Measurements from ENCODE around the gene CEP70. TPM values are rescaled to one million over a fixed set of nuclear protein-coding genes. Genes with fewer than 3 reads are reported as not detected.

The CEP70 gene
- polyA plus RNA-seq, 2 of the 4 experiments (the other 2 are of a cell fraction) = 16.5 to 17.1 TPM

DNA sequence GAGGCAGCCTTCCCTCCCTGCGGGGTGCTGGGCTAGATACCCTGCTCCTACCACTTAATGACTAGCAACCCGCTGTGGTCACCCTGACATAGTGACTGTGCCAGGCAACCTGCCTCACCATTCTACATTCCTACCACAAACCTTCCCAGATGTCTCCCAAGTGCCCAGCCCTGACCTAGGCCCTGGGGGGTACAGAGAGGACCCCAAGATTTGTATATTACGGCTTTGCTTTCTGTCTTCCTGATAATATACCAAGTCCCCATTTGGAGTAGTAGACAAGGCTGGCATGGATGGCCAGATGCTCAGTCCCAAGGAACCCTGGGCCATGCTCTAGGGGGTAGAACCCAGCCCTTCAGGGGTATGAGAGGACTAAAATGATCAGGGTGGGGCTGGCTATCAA lies 128.6 kb downstream of the CEP70 start:
- DNase-seq (ENCODE audit: low read depth in 1 of 2, low spot score in 1 of 2) = no peak
- TF ChIP-seq RAD21 (conservative IDR thresholded peaks at IDR 0.05 in 1 of 2, IDR thresholded peaks at IDR 0.05 in 1 of 2) (no peak), ESRRA (IDR thresholded peaks at IDR 0.05; ENCODE audit: borderline replicate concordance, low read length) (no peak), HDAC2 (IDR thresholded peaks at IDR 0.05) (no peak), HEYL (CRISPR knock-in tag; IDR thresholded peaks at IDR 0.05) (no peak), TP53 (CRISPR knock-in tag; IDR thresholded peaks at IDR 0.05) (no peak), EHF (CRISPR knock-in tag; IDR thresholded peaks at IDR 0.05) (no peak), CHD2 (IDR thresholded peaks at IDR 0.05; ENCODE audit: low read length, partially characterized antibody) (no peak), FOSL2 (IDR thresholded peaks at IDR 0.05) (no peak), FOSL2 (CRISPR knock-in tag; IDR thresholded peaks at IDR 0.05) (no peak), KDM5A (IDR thresholded peaks at IDR 0.05) (no peak), FOSB (CRISPR knock-in tag; IDR thresholded peaks at IDR 0.05) (no peak), NFE2L2 (conservative IDR thresholded peaks at IDR 0.05; ENCODE audit: low read length) (no peak), NR3C1 (IDR thresholded peaks at IDR 0.05) (no peak), RCOR1 (IDR thresholded peaks at IDR 0.05; ENCODE audit: low read depth, low read length) (no peak)
- ATAC-seq = no peak
- Histone ChIP-seq H3K9me3 (no peaks in the 10 kb centered on the region), H3K4me1 (no peaks in the 10 kb centered on the region), H3K4me2 (no peak overlapping the region), H3K4me3 (no peak overlapping the region), H3K27ac (no peak overlapping the region)
- 88% methylated on average over 3 of the region's 3 CpGs for WGBS (ENCODE audit: missing lambda C conversion rate)
- ChIA-PET POLR2A (no interaction called here), CTCF (interaction anchor here (1.3 kb wide), 1 partner anchor 48 kb away, joined by 5 read pairs; no protein-coding TSS in a partner anchor)
- FAIRE-seq = no peak

DNA sequence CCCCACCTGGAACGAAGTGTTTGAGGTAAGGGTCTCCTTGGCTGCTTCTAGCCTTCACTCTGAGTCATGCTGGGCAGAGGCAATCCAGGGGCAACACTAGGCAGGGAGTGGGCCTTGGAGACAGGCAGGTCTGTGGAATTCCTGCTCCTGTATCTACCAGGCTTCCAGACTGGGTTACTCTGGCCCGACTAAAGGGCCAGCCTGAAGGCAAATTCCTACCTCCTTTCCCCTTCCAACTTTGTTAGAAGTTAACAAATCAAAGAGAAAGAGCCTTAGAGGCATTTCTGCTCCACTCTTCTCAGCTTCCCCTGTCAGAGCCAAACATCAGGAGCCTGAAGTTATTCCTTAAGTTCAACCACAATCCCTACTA lies 129.6 kb downstream of the CEP70 start:
- Histone ChIP-seq H3K4me1 (no peaks in the 10 kb centered on the region), H3K9me3 (no peaks in the 10 kb centered on the region), H3K4me3 (no peak overlapping the region), H3K4me2 (no peak overlapping the region), H3K27ac (no peak overlapping the region)
- CTCF ChIA-PET = interaction anchor here (0.7 kb wide), 1 partner anchor 130 kb away, joined by 3 read pairs; the partner anchor contains the start of gene CEP70
- FAIRE-seq = no peak
- POLR2A ChIA-PET = no interaction called here
- ATAC-seq = no peak
- DNase-seq (ENCODE audit: low read depth in 1 of 2, low spot score in 1 of 2) = no peak
- WGBS (ENCODE audit: missing lambda C conversion rate) = 47% methylated on average over 2 of the region's 2 CpGs
- TF ChIP-seq ESRRA (IDR thresholded peaks at IDR 0.05; ENCODE audit: borderline replicate concordance, low read length) (no peak), EP300 (IDR thresholded peaks at IDR 0.05) (no peak)

DNA sequence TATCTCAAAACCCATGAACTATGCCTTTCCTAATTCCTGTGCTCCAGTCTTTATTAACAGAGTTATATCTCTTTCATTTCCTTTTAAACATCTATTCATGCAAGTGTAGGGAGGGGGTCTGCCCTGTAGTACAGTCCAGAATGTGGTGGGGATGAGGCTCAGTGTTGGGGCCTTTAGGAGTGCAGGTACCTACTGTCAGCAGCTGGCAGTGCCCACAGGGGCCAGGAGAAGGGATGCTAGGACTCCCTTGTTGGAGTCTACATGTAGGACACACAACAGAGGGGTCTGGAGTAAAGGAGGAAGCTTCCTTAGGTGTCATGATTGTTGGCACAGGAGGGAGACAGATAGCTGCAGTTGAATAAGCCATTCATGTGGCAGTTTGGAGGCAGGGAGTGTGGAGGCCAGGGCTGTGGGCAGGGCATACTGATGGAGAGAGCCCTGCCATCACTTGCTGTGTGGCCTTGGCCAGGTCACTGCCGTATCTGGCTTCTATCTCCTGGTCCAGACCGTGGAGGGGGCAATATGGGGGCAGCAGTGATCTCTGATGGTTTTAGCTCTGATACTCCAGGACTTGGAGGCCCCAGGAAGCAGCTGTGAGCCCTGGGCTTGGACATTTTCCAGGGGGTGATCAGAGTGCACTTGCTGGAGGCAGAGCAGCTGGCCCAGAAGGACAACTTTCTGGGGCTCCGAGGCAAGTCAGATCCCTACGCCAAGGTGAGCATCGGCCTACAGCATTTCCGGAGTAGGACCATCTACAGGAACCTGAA lies 130.2 kb downstream of the CEP70 start:
- no peaks in the 10 kb centered on the region for H3K4me1 ChIP-seq
- no peak for ATAC-seq
- TF ChIP-seq, protein P1, sequence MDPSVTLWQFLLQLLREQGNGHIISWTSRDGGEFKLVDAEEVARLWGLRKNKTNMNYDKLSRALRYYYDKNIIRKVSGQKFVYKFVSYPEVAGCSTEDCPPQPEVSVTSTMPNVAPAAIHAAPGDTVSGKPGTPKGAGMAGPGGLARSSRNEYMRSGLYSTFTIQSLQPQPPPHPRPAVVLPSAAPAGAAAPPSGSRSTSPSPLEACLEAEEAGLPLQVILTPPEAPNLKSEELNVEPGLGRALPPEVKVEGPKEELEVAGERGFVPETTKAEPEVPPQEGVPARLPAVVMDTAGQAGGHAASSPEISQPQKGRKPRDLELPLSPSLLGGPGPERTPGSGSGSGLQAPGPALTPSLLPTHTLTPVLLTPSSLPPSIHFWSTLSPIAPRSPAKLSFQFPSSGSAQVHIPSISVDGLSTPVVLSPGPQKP (IDR thresholded peaks at IDR 0.05; ENCODE audit: low read depth, low read length) = no peak
- TF ChIP-seq HOXB5 (CRISPR knock-in tag; IDR thresholded peaks at IDR 0.05) (no peak), MAFK (IDR thresholded peaks at IDR 0.05; ENCODE audit: partially characterized antibody) (no peak), RCOR1 (IDR thresholded peaks at IDR 0.05; ENCODE audit: low read depth, low read length) (no peak), NR3C1 (IDR thresholded peaks at IDR 0.05) (no peak), NPAS2 (CRISPR knock-in tag; IDR thresholded peaks at IDR 0.05; ENCODE audit: borderline replicate concordance) (no peak), EP300 (IDR thresholded peaks at IDR 0.05) (no peak), RFX5 (IDR thresholded peaks at IDR 0.05) (no peak), KDM1A (IDR thresholded peaks at IDR 0.05; ENCODE audit: low read depth) (no peak), PHF8 (IDR thresholded peaks at IDR 0.05; ENCODE audit: borderline replicate concordance, low read depth) (no peak), JUNB (IDR thresholded peaks at IDR 0.05) (no peak), HOXB13 (CRISPR knock-in tag; IDR thresholded peaks at IDR 0.05; ENCODE audit: low read depth) (no peak), MAZ (IDR thresholded peaks at IDR 0.05; ENCODE audit: borderline replicate concordance, low read depth, low read length) (no peak), MYC (IDR thresholded peaks at IDR 0.05; ENCODE audit: borderline replicate concordance, low read length) (no peak), ZNF302 (CRISPR knock-in tag; IDR thresholded peaks at IDR 0.05) (no peak), KDM5A (IDR thresholded peaks at IDR 0.05) (no peak), SMC3 (IDR thresholded peaks at IDR 0.05) (no peak)
- TF ChIP-seq, protein P2, sequence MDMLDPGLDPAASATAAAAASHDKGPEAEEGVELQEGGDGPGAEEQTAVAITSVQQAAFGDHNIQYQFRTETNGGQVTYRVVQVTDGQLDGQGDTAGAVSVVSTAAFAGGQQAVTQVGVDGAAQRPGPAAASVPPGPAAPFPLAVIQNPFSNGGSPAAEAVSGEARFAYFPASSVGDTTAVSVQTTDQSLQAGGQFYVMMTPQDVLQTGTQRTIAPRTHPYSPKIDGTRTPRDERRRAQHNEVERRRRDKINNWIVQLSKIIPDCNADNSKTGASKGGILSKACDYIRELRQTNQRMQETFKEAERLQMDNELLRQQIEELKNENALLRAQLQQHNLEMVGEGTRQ (IDR thresholded peaks at IDR 0.05) = no peak
- TF ChIP-seq, protein P3, sequence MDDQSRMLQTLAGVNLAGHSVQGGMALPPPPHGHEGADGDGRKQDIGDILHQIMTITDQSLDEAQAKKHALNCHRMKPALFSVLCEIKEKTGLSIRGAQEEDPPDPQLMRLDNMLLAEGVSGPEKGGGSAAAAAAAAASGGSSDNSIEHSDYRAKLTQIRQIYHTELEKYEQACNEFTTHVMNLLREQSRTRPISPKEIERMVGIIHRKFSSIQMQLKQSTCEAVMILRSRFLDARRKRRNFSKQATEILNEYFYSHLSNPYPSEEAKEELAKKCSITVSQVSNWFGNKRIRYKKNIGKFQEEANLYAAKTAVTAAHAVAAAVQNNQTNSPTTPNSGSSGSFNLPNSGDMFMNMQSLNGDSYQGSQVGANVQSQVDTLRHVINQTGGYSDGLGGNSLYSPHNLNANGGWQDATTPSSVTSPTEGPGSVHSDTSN (IDR thresholded peaks at IDR 0.05) = no peak
- TF ChIP-seq, protein P4, sequence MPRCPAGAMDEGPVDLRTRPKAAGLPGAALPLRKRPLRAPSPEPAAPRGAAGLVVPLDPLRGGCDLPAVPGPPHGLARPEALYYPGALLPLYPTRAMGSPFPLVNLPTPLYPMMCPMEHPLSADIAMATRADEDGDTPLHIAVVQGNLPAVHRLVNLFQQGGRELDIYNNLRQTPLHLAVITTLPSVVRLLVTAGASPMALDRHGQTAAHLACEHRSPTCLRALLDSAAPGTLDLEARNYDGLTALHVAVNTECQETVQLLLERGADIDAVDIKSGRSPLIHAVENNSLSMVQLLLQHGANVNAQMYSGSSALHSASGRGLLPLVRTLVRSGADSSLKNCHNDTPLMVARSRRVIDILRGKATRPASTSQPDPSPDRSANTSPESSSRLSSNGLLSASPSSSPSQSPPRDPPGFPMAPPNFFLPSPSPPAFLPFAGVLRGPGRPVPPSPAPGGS (IDR thresholded peaks at IDR 0.05) = no peak
- no peaks in the 10 kb centered on the region for H3K9me3 ChIP-seq
- H3K4me2 ChIP-seq = no peak overlapping the region
- ChIA-PET CTCF (interaction anchor here (0.7 to 1.4 kb wide), 5 partner anchors 13 to 130 kb away, joined by 3 to 5 read pairs (median 3); partner anchors contain the start of gene CEP70), POLR2A (no interaction called here)
- no peak for DNase-seq (ENCODE audit: low read depth in 1 of 2, low spot score in 1 of 2)
- no peak overlapping the region for H3K27ac ChIP-seq
- 60% methylated on average over 2 of the region's 6 CpGs for WGBS (ENCODE audit: missing lambda C conversion rate)
- FAIRE-seq = no peak
- H3K4me3 ChIP-seq = no peak overlapping the region
